Adipocyte (in vitro differentiated cells): ENCODE results near the gene FBXW5.

Experiments used
- DNase-seq: peaks from one replicate; pipeline ENCODE4 v3.0.0-alpha.2; 2015; ENCODE audit warnings: low read depth
- H3K27me3 ChIP-seq: replicated peaks from 2 replicates; pipeline ENCODE4 v1.7.0; 2013; ENCODE audit warnings: mild to moderate bottlenecking, low read length, moderate library complexity; ENCODE audit not compliant: control insufficient read depth, insufficient read depth
- H3K36me3 ChIP-seq: 2 replicates; pipeline ENCODE4 v1.7.0; 2013; ENCODE audit warnings: low read length, mild to moderate bottlenecking, moderate library complexity; ENCODE audit not compliant: control insufficient read depth, insufficient read depth, severe bottlenecking
- H3K4me1 ChIP-seq: 2 replicates; pipeline ENCODE4 v1.7.0; 2013; ENCODE audit warnings: mild to moderate bottlenecking, low read length, moderate library complexity; ENCODE audit not compliant: control insufficient read depth, insufficient read depth
- H3K4me3 ChIP-seq: 2 replicates; pipeline ENCODE4 v1.7.0; 2013; ENCODE audit warnings: mild to moderate bottlenecking, low read length, moderate library complexity
- H3K9ac ChIP-seq: 2 replicates; pipeline ENCODE4 v1.7.0; 2013; ENCODE audit warnings: mild to moderate bottlenecking, low read length, moderate library complexity
- H3K9me3 ChIP-seq: 2 replicates; pipeline ENCODE4 v1.7.0; 2013; ENCODE audit warnings: mild to moderate bottlenecking, low read length, moderate library complexity; ENCODE audit not compliant: control insufficient read depth

FBXW5 gene

DNA sequence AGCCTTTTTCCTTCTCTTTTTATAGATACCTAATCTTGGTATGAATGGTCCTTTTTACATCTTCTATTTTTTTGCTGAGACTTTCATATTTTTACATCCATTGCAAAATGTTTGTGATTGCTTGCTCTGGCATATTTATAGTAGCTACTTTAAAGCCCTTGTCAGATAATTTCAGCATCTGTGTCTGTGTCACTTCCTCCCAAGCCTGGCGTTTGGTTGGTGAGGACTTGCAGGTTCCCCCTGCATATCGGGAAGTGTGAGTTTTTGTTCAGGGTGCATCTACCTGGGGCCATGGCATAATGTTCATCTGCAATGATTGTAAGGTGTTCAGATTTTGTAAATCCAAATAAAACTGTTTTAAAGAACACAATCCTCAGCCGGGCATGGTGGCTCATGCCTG, 8.9 kb downstream of the FBXW5 start:
- Histone ChIP-seq H3K4me3 (no peak overlapping the region), H3K36me3 (peaks cover 14% of the 10 kb centered on the region), H3K9ac (no peak overlapping the region), H3K9me3 (no peaks in the 10 kb centered on the region), H3K27me3 (no peaks in the 10 kb centered on the region), H3K4me1 (peaks cover 25% of the 10 kb centered on the region)
- DNase-seq: no peak

DNA sequence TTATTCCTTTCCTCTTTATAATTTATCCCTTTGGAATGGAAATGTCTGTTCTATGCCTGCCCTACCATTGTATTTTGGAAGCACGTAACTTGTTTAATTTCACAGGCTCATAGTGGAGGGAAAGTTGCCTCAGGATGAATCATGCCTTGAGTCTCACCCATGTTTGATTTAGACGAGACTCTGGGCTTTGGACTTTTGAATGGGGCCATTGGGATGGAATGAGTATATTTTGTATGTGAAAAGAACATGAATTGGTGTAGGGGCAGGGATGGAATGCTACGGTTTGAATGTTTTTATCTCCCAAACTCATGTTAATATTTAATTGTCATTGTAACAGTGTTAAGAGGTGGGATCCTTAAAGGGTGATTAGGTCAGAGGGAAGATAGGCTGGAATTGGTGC, 10.3 kb downstream of the FBXW5 start:
- no peak for DNase-seq
- no peaks in the 10 kb centered on the region for H3K27me3 ChIP-seq
- H3K4me1 ChIP-seq: peaks cover 22% of the 10 kb centered on the region
- no peak overlapping the region for H3K9ac ChIP-seq
- H3K9me3 ChIP-seq: no peaks in the 10 kb centered on the region
- peaks cover 3% of the 10 kb centered on the region for H3K36me3 ChIP-seq
- no peak overlapping the region for H3K4me3 ChIP-seq

DNA sequence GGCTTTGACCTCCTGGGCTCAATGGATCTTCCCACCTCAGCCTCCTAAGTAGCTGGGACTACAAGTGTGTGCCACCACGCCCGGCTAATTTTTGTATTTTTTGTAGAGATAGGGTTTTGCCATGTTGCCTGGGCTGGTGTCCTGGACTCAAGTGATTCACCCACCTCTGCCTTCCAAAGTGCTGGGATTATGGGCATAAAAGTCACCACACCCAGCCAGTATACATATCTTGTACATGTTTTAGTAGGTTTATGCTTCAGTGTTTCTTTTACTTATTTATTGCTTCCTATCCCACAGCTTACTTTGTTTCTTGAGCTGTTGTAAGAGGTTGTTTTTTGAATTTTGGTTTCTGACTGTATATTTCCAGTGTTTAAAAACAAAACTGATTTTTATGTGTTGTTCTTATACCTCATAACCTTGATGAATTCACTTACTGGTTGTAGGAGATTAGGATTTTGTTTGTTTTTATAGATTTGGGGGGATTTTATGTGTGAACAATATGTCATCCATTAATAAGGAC, 12.9 kb downstream of the FBXW5 start:
- H3K4me1 ChIP-seq: peaks cover 12% of the 10 kb centered on the region
- peak overlapping the region; percentile 66 for H3K9ac ChIP-seq
- H3K9me3 ChIP-seq: no peaks in the 10 kb centered on the region
- DNase-seq: no peak
- H3K36me3 ChIP-seq: peaks cover 5% of the 10 kb centered on the region
- H3K4me3 ChIP-seq: no peak overlapping the region
- no peaks in the 10 kb centered on the region for H3K27me3 ChIP-seq

DNA sequence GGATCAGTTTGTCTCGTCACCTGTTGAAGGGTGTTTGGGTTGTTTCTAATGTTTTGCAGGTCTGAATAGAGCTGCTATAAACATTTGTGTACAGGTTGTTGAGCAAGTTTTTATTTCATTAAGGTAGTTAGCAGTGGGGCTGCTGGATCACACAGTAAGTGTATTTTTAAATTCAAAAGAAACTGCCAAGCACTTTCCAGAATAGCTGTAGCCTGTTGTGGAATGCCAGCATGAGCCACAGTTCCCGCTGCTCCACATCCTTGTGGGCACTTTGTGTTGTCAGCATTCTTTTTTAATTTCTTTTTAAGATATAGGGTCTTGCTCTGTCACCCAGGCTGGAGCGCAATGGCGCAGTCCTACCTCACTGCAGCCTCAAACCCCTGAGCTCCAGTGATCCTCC, 14.5 kb downstream of the FBXW5 start:
- Histone ChIP-seq H3K4me3 (no peak overlapping the region), H3K36me3 (peaks cover 17% of the 10 kb centered on the region), H3K27me3 (no peaks in the 10 kb centered on the region), H3K9me3 (no peaks in the 10 kb centered on the region), H3K9ac (no peak overlapping the region), H3K4me1 (peaks cover 12% of the 10 kb centered on the region)
- no peak for DNase-seq

DNA sequence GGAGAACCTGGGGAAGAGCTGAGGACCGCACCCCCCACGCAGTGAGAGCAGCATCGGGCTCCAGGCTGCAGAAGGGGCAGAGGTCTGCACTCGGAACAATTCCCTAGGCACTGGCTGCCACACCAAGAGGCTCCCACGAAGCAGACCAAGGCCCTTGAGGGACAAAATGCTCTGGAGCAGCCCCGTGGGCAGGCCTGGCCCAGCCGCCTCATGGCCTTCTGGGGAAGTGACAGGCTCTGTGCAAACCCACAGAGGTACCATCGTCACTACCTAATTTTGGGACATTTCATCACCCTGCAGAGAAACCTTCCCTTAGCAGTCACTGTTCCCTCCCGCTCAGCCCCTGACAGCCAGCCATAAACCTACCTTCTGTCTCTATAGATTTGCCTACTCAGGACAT, 15.9 kb downstream of the FBXW5 start:
- no peaks in the 10 kb centered on the region for H3K27me3 ChIP-seq
- no peak overlapping the region for H3K4me3 ChIP-seq
- H3K4me1 ChIP-seq: peaks cover 12% of the 10 kb centered on the region
- H3K36me3 ChIP-seq: peaks cover 24% of the 10 kb centered on the region
- H3K9me3 ChIP-seq: no peaks in the 10 kb centered on the region
- no peak for DNase-seq
- H3K9ac ChIP-seq: no peak overlapping the region

DNA sequence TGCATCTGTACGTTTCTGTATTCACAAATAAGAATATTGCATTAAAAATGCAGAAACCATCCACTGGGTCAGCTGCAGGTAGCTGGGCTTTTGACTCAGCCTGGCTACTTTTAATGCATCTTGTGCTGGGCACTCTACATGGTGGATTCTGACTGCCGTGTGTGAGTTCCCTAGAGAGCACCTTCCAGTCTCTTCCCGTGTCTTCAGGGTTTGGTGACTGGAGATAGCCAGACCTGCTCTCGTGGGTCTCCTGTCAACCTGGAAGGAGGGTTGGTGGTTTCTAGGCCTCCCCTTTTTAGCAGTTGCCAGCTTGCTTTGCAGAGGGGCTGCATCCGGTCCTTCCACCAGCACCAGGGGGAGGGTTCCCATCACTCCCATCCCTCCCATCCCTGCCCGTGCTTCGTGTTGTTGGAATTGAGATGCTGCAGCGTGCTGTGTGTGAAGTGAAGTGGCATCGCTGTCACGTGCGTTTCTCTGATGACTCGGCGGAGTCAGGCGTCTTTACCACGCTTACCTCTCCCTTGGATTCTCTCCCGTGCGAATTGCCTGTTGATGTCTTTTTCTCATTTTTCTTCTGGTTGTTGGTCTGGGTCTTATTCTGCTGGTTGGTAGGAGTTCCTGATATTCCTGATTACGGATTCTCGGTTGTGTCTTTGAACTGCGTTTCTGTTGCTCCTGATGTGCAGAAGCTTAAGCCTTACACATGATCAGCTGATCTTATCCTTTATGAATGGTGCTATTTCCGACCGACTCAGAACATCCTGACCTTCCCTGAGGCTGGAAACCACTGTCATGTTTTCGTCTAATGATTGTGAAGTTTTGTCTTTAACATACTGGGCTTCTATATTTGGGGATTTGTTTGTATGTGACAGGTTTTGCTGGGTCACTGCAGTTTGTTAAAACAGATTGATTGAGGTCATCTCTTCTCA, 16.9 kb downstream of the FBXW5 start:
- no peak for DNase-seq
- H3K4me1 ChIP-seq: peaks cover 11% of the 10 kb centered on the region
- no peak overlapping the region for H3K4me3 ChIP-seq
- no peaks in the 10 kb centered on the region for H3K9me3 ChIP-seq
- no peaks in the 10 kb centered on the region for H3K27me3 ChIP-seq
- peaks cover 24% of the 10 kb centered on the region for H3K36me3 ChIP-seq
- H3K9ac ChIP-seq: no peak overlapping the region

DNA sequence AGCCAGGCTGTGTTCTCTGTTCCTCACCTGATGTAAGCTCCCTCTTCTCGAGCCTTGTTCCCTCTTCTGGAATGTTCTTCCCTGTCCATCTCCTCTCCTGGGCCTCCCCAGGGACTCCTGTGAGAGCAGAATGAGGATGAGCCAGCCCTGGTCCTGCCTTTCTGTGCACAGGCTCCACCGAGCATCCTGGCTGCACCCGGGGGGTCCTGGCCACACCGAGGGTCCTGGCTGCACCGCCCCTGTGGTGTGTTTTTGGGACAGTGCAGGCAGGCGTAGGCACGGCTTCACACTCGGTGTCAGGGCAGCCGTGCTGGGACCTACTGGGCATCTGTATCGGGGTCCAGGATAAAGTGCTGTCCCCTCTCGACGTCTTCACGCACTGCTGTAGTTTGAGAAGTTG, 17.8 kb downstream of the FBXW5 start:
- H3K9ac ChIP-seq: no peak overlapping the region
- H3K4me1 ChIP-seq: peaks cover 9% of the 10 kb centered on the region
- H3K9me3 ChIP-seq: no peaks in the 10 kb centered on the region
- peaks cover 29% of the 10 kb centered on the region for H3K36me3 ChIP-seq
- no peaks in the 10 kb centered on the region for H3K27me3 ChIP-seq
- H3K4me3 ChIP-seq: no peak overlapping the region
- DNase-seq: no peak

DNA sequence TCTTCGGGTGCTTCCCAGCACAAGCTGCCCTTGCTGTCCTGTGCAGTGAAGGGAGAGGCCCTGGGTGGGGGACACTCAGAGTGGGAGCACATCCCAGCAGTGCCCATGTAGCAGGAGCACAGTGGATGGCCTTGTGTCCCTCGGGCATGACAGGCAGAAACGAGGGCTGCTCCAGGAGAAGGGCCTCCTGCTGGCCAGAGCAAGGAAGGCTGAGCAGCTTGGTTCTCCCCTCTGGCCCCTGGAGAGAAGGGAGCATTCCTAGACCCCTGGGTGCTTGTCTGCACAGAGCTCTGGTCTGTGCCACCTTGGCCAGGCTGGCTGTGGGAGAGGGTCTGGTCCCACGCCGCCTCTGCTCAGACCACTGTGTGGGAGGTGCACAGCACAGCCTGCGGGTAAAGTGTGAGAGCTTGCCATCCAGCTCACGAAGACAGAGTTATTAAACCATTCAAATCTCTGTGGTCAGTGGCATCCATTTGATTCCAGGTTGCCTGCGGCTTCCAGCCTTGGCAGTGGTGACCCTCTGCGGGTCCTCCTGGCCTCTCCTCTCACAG, 18.3 kb downstream of the FBXW5 start:
- Histone ChIP-seq H3K27me3 (no peaks in the 10 kb centered on the region), H3K9ac (no peak overlapping the region), H3K9me3 (no peaks in the 10 kb centered on the region), H3K4me3 (no peak overlapping the region), H3K4me1 (peaks cover 5% of the 10 kb centered on the region), H3K36me3 (peaks cover 29% of the 10 kb centered on the region)
- DNase-seq: no peak

DNA sequence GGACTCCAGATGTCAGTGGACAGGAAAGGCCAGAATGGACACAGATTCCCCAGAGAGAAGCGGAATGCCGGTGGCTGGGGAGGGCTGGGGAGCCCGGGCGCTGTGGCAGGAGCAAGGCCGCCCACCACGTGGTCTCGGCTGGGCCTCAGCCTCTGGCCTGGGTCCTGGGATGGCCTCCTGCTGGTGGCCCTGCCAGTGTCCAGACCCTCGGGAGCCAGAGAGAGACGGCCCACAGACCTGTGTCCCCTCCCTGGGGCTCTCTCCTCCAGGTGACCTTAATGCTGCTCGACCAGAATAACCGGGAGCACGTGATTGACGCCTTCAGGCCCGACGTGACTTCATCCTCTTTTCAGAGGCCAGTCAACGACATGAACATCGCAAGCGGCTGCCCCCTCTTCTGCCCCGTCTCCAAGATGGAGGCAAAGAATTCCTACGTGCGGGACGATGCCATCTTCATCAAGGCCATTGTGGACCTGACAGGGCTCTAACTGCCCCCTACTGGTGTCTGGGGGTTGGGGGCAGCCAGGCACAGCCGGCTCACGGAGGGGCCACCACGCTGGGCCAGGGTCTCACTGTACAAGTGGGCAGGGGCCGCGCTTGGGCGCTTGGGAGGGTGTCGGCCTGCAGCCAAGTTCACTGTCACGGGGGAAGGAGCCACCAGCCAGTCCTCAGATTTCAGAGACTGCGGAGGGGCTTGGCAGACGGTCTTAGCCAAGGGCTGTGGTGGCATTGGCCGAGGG, 19.0 kb downstream of the FBXW5 start:
- DNase-seq: no peak
- Histone ChIP-seq H3K4me1 (peaks cover 5% of the 10 kb centered on the region), H3K27me3 (no peaks in the 10 kb centered on the region), H3K9me3 (no peaks in the 10 kb centered on the region), H3K36me3 (peaks cover 35% of the 10 kb centered on the region), H3K4me3 (no peak overlapping the region), H3K9ac (no peak overlapping the region)

DNA sequence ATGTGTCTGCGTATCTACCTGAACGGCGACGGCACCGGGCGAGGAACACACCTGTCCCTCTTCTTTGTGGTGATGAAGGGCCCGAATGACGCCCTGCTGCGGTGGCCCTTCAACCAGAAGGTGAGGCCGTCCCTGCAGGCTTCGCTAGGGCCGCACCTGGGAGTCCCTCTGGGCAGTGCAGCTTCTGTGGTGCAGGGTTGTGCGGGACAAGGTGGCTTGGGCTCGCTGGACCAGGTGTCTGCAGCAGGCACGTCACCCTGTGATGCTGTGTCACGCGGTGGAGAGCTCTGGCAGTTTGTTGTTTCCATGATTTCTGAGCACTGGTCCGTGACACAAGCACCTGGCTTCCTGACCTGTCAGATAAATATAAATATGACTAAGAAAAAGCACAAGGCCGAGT, 20.7 kb downstream of the FBXW5 start:
- DNase-seq: no peak
- Histone ChIP-seq H3K4me3 (no peak overlapping the region), H3K27me3 (no peaks in the 10 kb centered on the region), H3K9ac (no peak overlapping the region), H3K36me3 (peaks cover 46% of the 10 kb centered on the region), H3K4me1 (peaks cover 5% of the 10 kb centered on the region), H3K9me3 (no peaks in the 10 kb centered on the region)

DNA sequence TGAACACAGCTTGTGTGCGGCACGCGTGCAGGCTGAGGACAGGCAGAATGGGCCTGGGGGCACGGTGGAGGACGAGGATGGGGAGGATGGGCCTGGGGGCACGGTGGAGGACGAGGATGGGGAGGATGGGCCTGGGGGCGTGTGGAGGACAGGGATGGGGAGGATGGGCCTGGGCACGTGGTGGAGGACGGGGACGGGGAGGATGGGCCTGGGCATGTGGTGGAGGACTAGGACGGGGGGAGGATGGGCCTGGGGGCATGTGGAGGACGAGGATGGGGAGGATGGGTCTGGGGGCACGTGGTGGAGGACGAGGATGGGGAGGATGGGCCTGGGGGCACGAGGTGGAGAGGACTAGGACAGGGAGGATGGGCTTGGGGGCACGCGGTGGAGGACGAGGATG, 22.0 kb downstream of the FBXW5 start:
- H3K27me3 ChIP-seq: no peaks in the 10 kb centered on the region
- no peaks in the 10 kb centered on the region for H3K9me3 ChIP-seq
- no peak for DNase-seq
- peaks cover 48% of the 10 kb centered on the region for H3K36me3 ChIP-seq
- peaks cover 5% of the 10 kb centered on the region for H3K4me1 ChIP-seq
- H3K9ac ChIP-seq: no peak overlapping the region
- H3K4me3 ChIP-seq: no peak overlapping the region
